Ramos (cell line): ENCODE measurements around the gene MAT1A.
"Not testable (repeated sequence)": the region's sequence is repeated elsewhere in the genome, so short reads cannot be mapped to it uniquely, and the experiment has no call there.

Experiments used
- in situ Hi-C: fragments of 300-500 bp; cut with MboI; formaldehyde crosslinking; loops from one replicate; pipeline ENCODE4 v1.14.3; 2022; ENCODE audit warnings: low sequenced_read_pairs; ENCODE audit not compliant: unreplicated experiment

Gene MAT1A

DNA sequence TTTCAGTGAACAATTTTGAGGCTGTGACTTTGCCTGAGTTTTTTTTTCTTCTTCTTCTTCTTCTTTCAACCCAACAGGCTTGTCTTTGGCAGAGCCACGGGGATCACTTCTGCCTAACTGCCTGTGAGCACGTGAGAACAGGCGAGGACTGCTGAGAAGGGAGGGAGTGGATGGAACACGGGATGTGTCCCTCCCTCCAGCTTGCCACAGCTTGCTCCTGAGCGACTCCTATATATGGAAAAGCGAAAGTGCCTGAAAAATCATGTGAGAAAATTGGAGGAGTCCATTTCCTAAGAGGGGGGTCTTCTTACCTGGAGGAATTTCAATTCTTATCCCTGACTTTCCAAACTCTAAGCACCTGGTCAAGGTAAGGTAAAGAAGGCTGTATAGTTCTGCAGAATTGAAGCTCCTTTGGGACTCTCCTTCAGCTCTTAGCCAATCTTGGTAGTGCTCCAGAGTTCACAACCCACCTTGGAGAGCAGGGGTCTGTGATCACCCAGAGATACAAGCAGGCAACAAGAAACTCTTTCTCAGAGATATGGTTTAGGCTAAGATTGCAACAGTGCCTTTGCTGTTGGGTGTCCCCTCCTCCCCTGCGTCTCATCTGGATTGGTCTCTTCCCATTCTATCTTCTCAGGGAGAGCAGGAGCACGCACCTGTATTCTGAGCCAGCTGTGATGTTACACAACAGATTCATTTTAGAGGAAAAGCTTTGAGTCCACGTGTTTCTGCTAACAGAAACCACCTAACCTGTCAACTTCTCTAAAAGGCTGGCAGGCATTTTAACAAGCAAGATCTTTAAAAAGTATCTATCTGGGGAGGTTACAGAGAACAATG, at the start of gene MAT1A:
Gene MAT1A (minus strand): TSS at position 208 of the 837 bp plus-strand sequence. CDS start 235 bp downstream, outside the sequence.
- in situ Hi-C loops, result no loop called here

DNA sequence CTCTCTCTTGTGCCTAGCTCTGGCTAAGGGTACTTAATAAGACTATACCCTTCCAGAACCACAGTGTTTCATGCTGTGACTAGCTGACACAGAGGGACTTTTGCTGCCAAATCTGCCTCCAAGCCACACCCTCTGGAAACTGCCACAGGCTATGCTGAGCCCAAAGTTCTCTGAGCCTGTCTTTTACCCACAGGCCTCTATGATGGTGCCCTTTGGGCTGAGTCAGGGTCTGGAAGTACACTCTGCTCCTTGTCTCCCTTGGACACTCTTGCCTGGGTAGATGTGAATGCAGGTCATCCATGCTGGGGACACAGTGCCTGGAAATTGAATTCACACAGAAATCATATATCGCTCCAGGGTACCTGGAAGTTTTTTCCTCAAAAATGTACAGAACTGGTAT, 44.5 kb upstream of the MAT1A start:
- in situ Hi-C loops, result no loop called here

DNA sequence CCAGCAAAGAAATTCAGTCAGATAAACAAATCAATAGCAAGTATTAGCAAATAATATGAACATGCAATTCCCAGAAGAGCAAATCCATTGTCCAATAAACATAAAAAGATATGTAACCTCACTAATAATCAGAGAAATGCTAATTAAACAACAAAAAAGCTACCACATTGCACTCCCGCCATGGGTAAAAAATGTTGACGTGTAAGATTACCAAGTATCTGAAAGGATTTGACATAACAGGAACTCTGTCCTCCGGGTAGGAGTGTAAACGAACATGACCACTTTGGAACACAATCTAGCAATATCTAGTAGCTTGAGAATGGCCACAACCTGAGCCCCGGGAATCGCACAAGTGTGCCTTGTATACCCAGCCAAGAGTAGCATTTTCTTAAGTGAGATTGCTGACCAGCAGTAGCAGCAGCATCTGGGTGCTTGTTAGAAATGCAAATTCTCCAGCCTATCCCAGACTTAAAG, 35.5 kb upstream of the MAT1A start:
- in situ Hi-C loops, result no loop called here

DNA sequence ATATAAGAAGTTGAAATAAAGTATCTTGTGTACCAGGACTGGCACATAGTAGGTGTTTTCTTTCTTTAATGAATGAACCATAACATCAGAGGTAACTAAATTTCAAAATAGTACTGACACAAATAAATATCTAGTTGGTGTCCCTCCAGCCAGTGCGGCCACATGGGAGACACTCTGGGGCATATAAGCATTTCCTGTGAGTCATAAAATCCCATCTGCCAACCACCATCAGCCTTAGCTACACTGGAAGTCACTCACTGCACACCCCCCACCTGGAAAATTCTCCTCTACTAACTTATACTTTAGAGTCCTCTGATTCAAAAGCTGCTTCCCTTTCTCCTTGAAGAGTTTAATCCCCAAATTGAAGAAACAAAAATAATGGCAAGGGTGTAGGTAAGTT, 34.6 kb upstream of the MAT1A start:
- in situ Hi-C loops, result no loop called here

DNA sequence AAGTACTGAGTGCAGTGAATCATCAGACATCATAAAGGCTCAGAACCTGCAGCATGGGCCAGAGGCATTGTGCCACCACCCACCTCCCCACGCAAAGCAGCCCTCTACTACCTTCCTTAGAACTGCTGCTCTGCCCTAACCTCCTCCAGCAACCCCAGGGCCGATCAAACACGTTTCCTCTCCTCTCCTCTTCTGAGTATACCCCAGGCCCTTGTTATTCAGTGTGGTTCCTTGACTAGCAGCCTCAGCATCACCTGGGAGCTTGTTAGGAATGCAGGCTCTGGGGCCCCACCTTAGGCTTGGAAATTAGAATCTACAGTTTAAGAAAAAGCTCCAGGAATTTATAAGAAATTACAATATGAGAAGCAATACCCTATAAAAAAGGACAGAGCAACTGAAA, 33.9 kb upstream of the MAT1A start:
- in situ Hi-C loops, result no loop called here

DNA sequence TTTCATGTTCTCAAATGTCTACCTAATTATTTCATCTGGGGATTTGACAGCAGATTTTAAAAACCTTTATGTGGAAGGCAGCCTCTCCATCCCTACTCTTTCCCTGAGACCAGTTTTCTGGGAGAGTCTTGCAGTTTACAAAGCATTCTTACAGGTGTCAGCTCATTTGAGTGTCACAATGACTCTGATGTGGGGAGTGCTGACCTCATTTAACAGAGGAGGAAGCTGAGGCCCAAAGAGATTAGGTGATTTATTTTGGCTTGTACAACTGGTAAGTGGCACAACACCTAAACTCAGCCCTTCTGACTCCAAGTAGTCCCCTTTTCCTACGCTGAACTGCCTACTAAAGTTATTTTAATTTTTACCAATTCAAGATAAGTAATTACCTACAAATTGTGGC, 33.3 kb upstream of the MAT1A start:
- in situ Hi-C loops, result no loop called here

DNA sequence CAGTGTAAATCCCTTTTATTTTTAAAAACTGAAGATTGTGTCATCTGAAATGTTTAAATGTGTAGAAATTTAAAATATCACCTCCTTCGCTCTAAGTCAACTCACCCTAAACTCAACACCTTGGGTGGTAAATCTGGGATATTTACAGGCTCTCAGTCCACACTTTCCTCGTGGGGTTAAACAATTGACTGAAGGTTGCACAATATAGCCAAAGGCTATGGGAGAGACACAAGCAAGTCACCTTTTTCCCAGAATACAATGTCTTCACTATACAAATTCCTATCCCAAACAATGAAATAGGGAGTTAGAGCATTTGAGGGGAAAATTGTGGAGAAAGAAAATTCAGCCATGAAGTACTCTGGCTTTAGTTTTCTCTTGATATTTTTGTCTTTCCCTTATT, 32.7 kb upstream of the MAT1A start:
- in situ Hi-C loops, result no loop called here

DNA sequence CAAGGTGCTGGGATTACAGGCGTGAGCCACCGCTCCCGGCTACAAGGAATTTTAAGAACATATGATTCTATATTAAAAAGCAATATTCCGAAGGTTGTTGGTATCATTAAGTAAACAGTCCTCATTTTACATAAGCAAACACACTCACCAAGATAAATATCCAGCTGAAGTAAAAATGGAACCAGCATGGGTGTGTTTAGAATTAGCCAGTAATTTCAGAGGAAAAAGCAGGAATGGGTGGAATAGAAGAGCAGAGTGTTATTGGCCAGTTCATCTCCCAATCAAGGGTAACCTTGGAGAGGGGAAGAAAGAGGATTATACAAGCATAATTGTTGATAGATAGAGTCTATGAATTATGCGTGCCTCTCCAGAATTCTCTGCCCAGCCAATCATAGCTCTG, 31.7 kb upstream of the MAT1A start:
- in situ Hi-C loops, result no loop called here

DNA sequence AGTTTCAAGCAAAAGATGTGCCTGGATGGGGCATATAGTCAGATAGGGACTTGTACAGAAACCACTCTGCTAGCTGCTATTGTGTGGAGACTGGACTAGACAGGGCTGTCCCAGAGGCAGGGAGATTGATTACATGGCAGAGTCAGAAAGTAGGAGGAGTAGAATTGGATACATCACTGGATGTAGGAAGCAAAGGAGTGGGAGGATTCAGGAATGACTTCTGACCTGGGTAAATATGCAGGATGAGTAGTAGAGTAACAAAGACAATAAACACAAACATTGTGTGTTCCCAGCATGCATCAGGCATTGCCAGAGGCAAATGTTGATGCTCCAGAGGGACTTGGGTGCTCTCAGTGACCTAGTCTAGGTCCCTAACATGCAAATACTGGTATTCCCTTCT, 30.9 kb upstream of the MAT1A start:
- in situ Hi-C loops, result no loop called here

DNA sequence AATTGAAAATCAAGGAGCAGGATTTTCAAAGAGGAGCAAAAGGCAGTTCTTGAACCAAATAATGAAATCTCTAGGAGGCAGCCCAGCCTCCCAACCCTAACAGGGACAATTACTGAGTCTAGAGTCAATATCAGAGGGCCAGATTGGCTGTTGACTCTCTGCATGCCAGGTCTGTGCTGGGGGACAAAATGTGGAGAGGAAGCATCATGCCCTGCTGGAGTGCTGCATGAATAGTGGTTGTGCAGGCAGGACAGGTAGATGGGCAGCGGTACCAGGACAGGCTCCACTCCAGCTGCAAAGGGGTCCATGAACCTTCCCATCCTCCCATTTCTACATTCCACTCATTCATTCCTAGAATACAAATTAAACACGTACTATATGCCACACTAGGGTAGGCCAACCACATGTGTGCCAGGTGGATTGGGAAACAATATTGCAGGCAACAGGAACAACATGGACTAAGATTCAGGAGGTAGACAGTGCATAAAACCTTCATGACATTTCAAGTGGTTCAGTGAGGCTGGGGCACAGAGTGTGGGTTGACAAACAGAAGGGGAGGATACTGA, 30.4 kb upstream of the MAT1A start:
- in situ Hi-C loops, result no loop called here

DNA sequence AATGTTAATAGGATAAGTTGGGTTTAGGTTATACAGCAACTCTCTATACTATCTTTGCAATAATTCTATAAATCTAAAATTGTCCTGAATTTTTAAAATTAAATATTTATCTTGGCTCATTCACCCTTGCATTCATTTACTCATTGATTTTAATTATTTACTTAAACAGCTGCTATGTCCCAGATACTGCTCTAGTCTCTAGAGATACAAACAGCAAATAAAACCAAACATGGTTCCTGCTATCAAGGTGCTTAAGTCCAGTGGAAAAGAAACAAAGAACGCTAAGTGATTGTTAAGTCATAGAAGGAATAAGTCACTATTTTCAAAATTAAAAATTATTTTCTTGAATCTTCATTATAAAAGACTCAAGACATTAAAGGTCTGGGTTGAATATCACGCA, 29.9 kb upstream of the MAT1A start:
- in situ Hi-C loops, result no loop called here

DNA sequence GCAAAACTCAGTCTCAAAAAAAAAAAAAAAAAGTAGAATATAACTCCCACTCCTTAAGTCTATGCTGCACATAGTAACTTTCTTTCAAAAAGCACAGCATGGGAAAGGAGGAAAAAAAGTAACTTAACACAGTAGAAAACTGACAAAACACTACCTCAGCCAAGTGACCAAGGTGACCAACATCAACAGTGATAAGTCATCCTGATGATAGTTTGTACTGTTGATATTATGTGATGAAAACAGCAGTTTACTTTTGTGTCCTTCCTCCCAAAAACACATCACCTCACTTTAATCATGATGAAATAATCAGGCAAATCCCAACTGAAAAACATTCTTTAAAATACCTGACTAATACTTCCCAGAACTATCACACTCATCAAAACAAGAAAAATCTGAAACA, 29.3 kb upstream of the MAT1A start:
- in situ Hi-C loops, result no loop called here

DNA sequence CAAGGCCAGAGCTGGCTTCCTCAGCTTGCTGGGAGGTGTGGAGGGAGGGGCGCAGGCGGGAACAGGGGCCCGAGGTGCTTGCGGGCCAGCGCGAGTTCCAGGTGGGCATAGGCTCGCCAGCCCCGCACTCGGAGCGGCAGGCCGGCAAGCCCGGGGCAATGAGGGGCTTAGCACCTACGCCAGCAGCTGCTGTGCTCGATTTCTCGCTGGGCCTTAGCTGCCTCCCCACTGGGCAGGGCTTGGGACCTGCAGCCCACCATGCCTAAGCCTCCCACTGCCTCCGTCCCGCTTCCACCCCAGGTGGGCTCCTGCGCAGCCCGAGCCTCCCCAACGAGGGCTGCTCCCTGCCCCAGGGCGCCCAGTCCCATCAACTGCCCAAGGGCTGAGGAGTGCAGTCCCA, 25.9 kb upstream of the MAT1A start:
- in situ Hi-C loops, result no loop called here

DNA sequence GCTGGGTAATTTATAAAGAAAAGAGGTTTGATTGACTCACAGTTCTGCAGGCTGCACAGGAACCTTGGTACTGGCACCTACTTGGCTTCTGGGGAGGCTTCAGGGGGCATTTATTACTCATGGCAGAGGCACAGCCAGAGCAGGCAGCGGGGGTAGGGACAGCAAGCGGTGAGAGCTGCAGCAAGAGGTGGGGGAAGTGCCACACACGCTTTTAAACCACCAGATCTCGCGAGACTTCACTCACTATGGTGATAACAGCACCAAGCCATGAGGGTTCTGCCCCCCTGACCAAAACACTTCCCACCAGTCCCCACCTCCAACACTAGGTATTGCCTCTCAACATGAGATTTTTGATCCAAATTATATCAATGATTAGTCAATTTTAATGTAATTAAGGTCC, 24.1 kb upstream of the MAT1A start:
- in situ Hi-C loops, result no loop called here

DNA sequence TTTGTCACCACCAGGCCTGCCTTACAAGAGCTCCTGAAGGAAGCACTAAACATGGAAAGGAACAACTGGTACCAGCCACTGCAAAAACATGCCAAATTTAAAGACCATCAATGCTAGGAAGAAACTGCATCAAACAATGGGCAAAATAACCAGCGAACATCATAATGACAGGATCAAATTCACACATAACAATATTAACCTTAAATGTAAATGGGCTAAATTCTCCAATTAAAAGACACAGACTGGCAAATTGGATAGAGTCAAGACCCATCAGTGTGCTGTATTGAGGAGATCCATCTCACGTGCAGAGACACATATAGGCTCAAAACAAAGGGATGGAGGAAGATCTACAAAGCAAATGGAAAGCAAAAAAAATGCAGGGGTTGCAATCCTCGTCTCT, 16.5 kb upstream of the MAT1A start:
- in situ Hi-C loops, result not testable (repeated sequence)

DNA sequence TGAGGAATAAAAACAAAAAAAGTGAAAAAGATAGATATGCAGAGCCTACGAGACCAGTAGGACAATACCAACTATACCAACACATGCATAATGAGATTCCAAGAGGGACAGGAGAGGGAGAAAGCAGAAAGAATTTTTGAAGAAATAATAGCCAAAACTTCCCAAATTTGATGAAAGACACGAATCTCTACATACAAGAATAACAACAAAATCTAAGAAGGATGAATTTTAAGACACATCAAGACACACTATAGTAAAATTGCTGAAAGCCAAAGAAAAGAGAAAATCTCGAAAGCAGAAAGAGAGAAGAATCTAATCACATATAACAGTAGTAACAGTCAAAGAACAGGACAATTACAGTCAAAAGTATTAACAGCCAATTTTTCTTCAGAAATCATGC, 7.5 kb upstream of the MAT1A start:
- in situ Hi-C loops, result no loop called here

DNA sequence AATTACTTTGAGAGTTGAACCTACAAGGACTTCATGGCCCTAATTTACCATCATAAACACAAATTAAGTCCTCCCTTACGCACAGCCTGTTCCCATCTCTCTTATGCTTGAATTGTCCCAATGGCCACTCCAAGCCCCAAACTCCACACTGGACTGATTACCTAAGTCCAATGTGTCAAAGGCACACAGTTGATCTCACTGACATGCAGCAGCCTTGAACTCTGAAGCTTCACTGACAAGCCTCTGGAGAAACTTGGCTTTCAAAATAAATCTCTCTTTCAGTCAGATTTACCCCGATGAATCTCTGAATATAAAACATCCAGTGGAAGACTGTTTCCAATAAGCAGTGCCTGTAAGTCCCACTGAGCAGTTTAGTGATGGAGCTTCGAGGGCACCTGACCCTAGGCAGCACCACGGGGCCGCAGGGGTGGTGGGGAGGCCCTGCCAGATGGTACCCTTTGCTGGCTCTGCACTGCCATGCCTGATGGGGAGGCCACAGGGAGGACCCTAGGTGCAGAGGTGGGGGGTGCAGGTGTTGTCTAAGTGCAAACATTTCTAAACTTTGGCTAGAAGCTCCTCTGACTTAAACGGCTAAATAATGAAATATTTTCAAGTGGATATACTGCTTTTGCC, 3.3 kb upstream of the MAT1A start:
- in situ Hi-C loops, result no loop called here

DNA sequence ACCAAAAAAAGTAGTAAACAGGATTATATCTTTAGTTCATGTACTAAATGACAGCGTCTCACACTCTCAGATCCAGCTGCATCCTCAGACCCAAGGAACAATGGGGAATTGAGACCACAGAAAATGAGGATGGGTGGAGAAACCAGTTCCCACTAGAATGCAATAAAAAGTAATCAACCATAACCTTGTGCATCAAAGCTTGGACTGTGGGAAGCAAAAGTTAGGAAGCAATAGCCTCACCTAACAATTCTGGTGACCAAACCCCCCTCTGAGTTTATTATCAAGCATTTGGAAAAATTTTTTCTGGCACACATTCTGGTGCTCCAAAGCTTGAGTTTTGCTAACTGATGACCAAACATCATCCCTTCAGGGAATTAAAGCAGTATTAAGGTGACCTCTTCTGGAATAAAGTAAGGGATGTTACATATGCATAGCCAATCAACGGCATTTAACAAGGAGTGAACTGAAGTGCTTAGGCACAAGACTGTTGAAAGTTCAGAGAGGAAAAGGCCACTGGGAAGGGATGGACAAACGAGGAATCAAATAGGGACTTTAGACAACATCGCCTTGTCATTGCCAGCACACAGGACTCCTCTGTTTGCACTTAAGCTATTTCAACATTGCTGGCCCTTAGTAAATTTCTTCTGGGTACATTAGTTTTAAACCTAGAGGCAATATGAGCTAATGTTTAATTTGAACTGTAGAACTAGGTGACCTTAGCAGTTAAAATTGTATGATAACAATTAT, 1.2 kb upstream of the MAT1A start:
- in situ Hi-C loops, result no loop called here

DNA sequence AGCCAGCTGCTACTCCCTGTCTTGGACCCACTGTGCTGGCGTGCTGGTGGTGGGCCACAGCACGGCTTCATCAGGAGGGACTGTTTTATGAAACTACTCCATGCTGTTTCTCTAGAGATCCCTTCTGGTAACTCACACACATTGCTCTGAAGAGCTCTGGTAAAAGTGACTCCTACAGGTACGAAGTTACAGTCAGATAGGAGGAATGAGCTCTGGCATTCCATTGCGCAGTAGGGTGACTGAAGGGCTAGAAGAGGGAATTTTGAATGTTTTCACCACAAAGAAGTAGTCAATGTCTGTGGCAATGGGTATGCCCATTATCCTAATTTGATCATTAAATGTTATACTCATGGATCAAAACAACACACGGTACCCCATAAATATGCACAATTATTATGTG, 609 bp downstream of the MAT1A start:
- in situ Hi-C loops, result no loop called here

DNA sequence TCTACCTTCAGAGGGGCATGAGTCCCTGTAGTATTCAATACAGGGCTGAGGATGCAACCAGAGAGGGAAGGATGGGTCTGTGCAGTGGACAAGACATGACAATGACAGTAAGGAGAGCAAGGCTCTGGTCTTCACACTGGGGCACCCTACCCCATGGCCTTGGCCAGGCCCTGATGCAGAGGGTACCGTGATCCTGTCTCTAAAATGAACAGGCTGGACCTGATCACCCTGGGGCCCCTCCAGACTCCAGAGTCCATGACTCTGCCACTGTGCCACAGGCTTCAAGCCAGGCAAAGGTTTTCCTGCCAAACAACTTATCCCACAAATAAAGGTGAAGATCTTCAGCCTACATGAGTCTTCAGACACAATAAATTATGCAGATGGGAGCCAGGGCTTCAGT, 4.9 kb downstream of the MAT1A start:
- in situ Hi-C loops, result no loop called here
